ENCODE measurements around the gene RAB3IP.
"Not testable (repeated sequence)": the region's sequence is repeated elsewhere in the genome, so short reads cannot be mapped to it uniquely, and the experiment has no call there.

The RAB3IP gene

GRCh38 chr12:69837191-69837590, 98.5 kb downstream of the RAB3IP start:
- H3K27me3 ChIP-seq, result no peaks in the 10 kb centered on the region
- no peaks in the 10 kb centered on the region for H3K9me3 ChIP-seq (replicated peaks in 1 of 11)
- no peaks in the 10 kb centered on the region for H3K36me3 ChIP-seq
- no peak overlapping the region for H3K4me3 ChIP-seq
- TF ChIP-seq Cebpa-rat (IDR thresholded peaks at IDR 0.05), result no peak
- H3K4me1 ChIP-seq, result peaks cover 0 to 25% (median 0%) of the 10 kb centered on the region in 10 experiments; a peak in 6 of 20 replicates
- no peak overlapping the region for H3K9ac ChIP-seq
- H3K27ac ChIP-seq, result no peak overlapping the region
- H3K4me2 ChIP-seq, result peak overlapping the region in 2 of 11 experiments; percentile 23 to 31; a peak in 3 of 22 replicates
- no peaks in the 10 kb centered on the region for H4K20me1 ChIP-seq

GRCh38 chr12:69837657-69838415, 99.2 kb downstream of the RAB3IP start:
- no peaks in the 10 kb centered on the region for H3K36me3 ChIP-seq
- peaks cover 0 to 25% (median 0%) of the 10 kb centered on the region in 10 experiments; a peak in 6 of 20 replicates for H3K4me1 ChIP-seq
- no peak overlapping the region for H3K4me3 ChIP-seq
- H3K9ac ChIP-seq, result no peak overlapping the region
- no peaks in the 10 kb centered on the region for H3K27me3 ChIP-seq
- H3K9me3 ChIP-seq (replicated peaks in 1 of 11), result no peaks in the 10 kb centered on the region
- no peaks in the 10 kb centered on the region for H4K20me1 ChIP-seq
- peak overlapping the region in 2 of 11 experiments; percentile 23 to 31; a peak in 3 of 22 replicates for H3K4me2 ChIP-seq
- no peak for TF ChIP-seq Cebpa-rat (IDR thresholded peaks at IDR 0.05)
- H3K27ac ChIP-seq, result no peak overlapping the region

GRCh38 chr12:69840727-69841126, 102.1 kb downstream of the RAB3IP start:
- Histone ChIP-seq H3K36me3 (no peaks in the 10 kb centered on the region), H4K20me1 (no peaks in the 10 kb centered on the region), H3K4me3 (no peak overlapping the region), H3K9me3 (replicated peaks in 1 of 11) (no peaks in the 10 kb centered on the region), H3K9ac (no peak overlapping the region), H3K4me1 (peaks cover 0 to 12% (median 0%) of the 10 kb centered on the region in 10 experiments; a peak in 4 of 20 replicates), H3K4me2 (no peak overlapping the region), H3K27ac (no peak overlapping the region), H3K27me3 (no peaks in the 10 kb centered on the region)
- no peak for TF ChIP-seq Cebpa-rat (IDR thresholded peaks at IDR 0.05)

GRCh38 chr12:69843608-69844007, 104.9 kb downstream of the RAB3IP start:
- no peaks in the 10 kb centered on the region for H4K20me1 ChIP-seq
- no peak overlapping the region for H3K4me3 ChIP-seq
- H3K36me3 ChIP-seq, result no peaks in the 10 kb centered on the region
- no peaks in the 10 kb centered on the region for H3K9me3 ChIP-seq (replicated peaks in 1 of 11)
- no peak overlapping the region for H3K9ac ChIP-seq
- H3K4me2 ChIP-seq, result no peak overlapping the region
- no peaks in the 10 kb centered on the region for H3K4me1 ChIP-seq
- H3K27me3 ChIP-seq, result no peaks in the 10 kb centered on the region
- no peak for TF ChIP-seq Cebpa-rat (IDR thresholded peaks at IDR 0.05)
- H3K27ac ChIP-seq, result no peak overlapping the region

GRCh38 chr12:69844416-69844815, 105.8 kb downstream of the RAB3IP start:
- Histone ChIP-seq H3K27ac (no peak overlapping the region), H3K9me3 (replicated peaks in 1 of 11) (no peaks in the 10 kb centered on the region), H3K4me3 (no peak overlapping the region), H3K36me3 (no peaks in the 10 kb centered on the region), H3K27me3 (no peaks in the 10 kb centered on the region), H3K4me2 (no peak overlapping the region), H3K4me1 (no peaks in the 10 kb centered on the region), H4K20me1 (no peaks in the 10 kb centered on the region), H3K9ac (no peak overlapping the region)
- no peak for TF ChIP-seq Cebpa-rat (IDR thresholded peaks at IDR 0.05)

- Histone ChIP-seq H4K20me1 (no peaks in the 10 kb centered on the region), H3K4me2 (no peak overlapping the region), H3K9me3 (replicated peaks in 1 of 11) (peaks cover 0 to 2% (median 0%) of the 10 kb centered on the region in 11 experiments; a peak in 2 of 22 replicates), H3K4me3 (no peak overlapping the region), H3K36me3 (no peaks in the 10 kb centered on the region), H3K4me1 (no peaks in the 10 kb centered on the region), H3K9ac (no peak overlapping the region), H3K27me3 (no peaks in the 10 kb centered on the region), H3K27ac (no peak overlapping the region)
- no peak for TF ChIP-seq Cebpa-rat (IDR thresholded peaks at IDR 0.05)
Measured at GRCh38 chr12:69844836-69845235, 106.2 kb downstream of the RAB3IP start.

- Histone ChIP-seq H3K36me3 (no peaks in the 10 kb centered on the region), H3K4me1 (no peaks in the 10 kb centered on the region), H3K9ac (no peak overlapping the region), H3K4me3 (no peak overlapping the region), H3K27ac (no peak overlapping the region), H3K4me2 (no peak overlapping the region), H3K27me3 (no peaks in the 10 kb centered on the region), H4K20me1 (no peaks in the 10 kb centered on the region), H3K9me3 (replicated peaks in 1 of 11) (peaks cover 0 to 8% (median 5%) of the 10 kb centered on the region in 11 experiments; a peak in 9 of 22 replicates)
- no peak for TF ChIP-seq Cebpa-rat (IDR thresholded peaks at IDR 0.05)
Measured at GRCh38 chr12:69846976-69847375, 108.3 kb downstream of the RAB3IP start.

- H3K9ac ChIP-seq, result no peak overlapping the region
- H3K4me3 ChIP-seq, result no peak overlapping the region
- H3K4me2 ChIP-seq, result no peak overlapping the region
- TF ChIP-seq Cebpa-rat (IDR thresholded peaks at IDR 0.05), result no peak
- H3K4me1 ChIP-seq, result no peaks in the 10 kb centered on the region
- H3K36me3 ChIP-seq, result no peaks in the 10 kb centered on the region
- H3K9me3 ChIP-seq (replicated peaks in 1 of 11), result peaks cover 18 to 31% (median 25%) of the 10 kb centered on the region in 11 experiments
- no peak overlapping the region for H3K27ac ChIP-seq
- H3K27me3 ChIP-seq, result no peaks in the 10 kb centered on the region
- no peaks in the 10 kb centered on the region for H4K20me1 ChIP-seq
Measured at GRCh38 chr12:69851976-69852375, 113.3 kb downstream of the RAB3IP start.

GRCh38 chr12:69853176-69853961, 114.7 kb downstream of the RAB3IP start:
- not testable (repeated sequence) for H3K9ac ChIP-seq, H3K27ac ChIP-seq, H4K20me1 ChIP-seq, H3K4me2 ChIP-seq, H3K27me3 ChIP-seq, H3K4me3 ChIP-seq, H3K36me3 ChIP-seq, H3K4me1 ChIP-seq
- H3K9me3 ChIP-seq (replicated peaks in 1 of 11), result peaks cover 18 to 31% (median 25%) of the 10 kb centered on the region in 11 experiments

All from BLaER1 treated with 17β-estradiol and CSF1 and Interleukin-3, amounts not matched to agents 10 nM and 100 nM (cell line).